ENCODE results near the gene RPL10A.
A peak's percentile ranks its signal among the peaks of the same experiment; 100 is the strongest.

- TF ChIP-seq, protein P1, sequence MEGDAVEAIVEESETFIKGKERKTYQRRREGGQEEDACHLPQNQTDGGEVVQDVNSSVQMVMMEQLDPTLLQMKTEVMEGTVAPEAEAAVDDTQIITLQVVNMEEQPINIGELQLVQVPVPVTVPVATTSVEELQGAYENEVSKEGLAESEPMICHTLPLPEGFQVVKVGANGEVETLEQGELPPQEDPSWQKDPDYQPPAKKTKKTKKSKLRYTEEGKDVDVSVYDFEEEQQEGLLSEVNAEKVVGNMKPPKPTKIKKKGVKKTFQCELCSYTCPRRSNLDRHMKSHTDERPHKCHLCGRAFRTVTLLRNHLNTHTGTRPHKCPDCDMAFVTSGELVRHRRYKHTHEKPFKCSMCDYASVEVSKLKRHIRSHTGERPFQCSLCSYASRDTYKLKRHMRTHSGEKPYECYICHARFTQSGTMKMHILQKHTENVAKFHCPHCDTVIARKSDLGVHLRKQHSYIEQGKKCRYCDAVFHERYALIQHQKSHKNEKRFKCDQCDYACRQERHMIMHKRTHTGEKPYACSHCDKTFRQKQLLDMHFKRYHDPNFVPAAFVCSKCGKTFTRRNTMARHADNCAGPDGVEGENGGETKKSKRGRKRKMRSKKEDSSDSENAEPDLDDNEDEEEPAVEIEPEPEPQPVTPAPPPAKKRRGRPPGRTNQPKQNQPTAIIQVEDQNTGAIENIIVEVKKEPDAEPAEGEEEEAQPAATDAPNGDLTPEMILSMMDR (IDR thresholded peaks at IDR 0.05), result no peak
- TF ChIP-seq POLR2A (IDR thresholded peaks at IDR 0.05), result peak; percentile 16
These were observed 15.8 kb upstream of the RPL10A start, which contains the start of gene FANCE for GRCh38 chr6:35452183-35453090.
